GM12878 (cell line): ENCODE measurements around the gene ACTN3. TPM values are rescaled to one million over a fixed set of nuclear protein-coding genes. Genes with fewer than 3 reads are reported as not detected.
A peak's percentile ranks its signal among the peaks of the same experiment; 100 is the strongest.

Experiments
- ATAC-seq: fragments of 200-7000 bp; cut with Tn5 transposase; 3 replicates; pipeline ENCODE4 v1.9.1; 2020; ENCODE audit warnings: mild to moderate bottlenecking, moderate library complexity
- BruUV-seq: library from RNA; stranded (reverse); fragments of 400-500 nt; replicated peaks from 2 replicates; lab custom pipeline; 2021; lab: Mats Ljungman, UMichigan
- CTCF ChIA-PET: fragments of 300-600 bp; sonication (Branson Sonifier 250); formaldehyde crosslinking; extraction: SDS; loops from one replicate; lab custom pipeline; 2021; ENCODE audit warnings: inconsistent platforms; lab: Yijun Ruan, JAX
- POLR2A ChIA-PET: fragments of 350-600 bp; formaldehyde crosslinking; extraction: SDS; loops from one replicate; lab custom pipeline; 2021; ENCODE audit warnings: inconsistent platforms; lab: Charles Lee
- RAD21 ChIA-PET: fragments of 300-600 bp; sonication (Branson Sonifier 250); formaldehyde crosslinking; loops from one replicate; lab custom pipeline; 2023; ENCODE audit warnings: antibody characterized with exemption; ENCODE audit not compliant: unreplicated experiment; lab: Charles Lee
- SMC1A ChIA-PET: fragments of 300-600 bp; sonication (Branson Sonifier 250); formaldehyde crosslinking; loops from one replicate; lab custom pipeline; 2023; ENCODE audit not compliant: unreplicated experiment, uncharacterized antibody; lab: Charles Lee
- DNase-seq: peaks from one replicate; pipeline ENCODE4 v3.0.0-alpha.2; 2011; ENCODE audit warnings: low read depth, low spot score
- FAIRE-seq: peaks from 3 replicates; lab custom pipeline; 2011; peaks lifted over from hg19 to GRCh38; lab: Jason Lieb, UNC
- H2AFZ ChIP-seq: 2 replicates; pipeline ENCODE4 v1.6.0; 2011; ENCODE audit warnings: low read depth, low read length, control low read depth; ENCODE audit not compliant: control insufficient read depth
- H3K27ac ChIP-seq: 2 replicates; pipeline ENCODE4 v1.5.1; 2011; ENCODE audit warnings: control low read depth; ENCODE audit not compliant: control insufficient read depth, insufficient read depth
- H3K27me3 ChIP-seq, 2 experiments: replicated peaks in 1 of 2; 2 replicates each; pipeline versions ENCODE4 v1.6.0 to v1.6.1; 2011; ENCODE audit warnings: low read length in 1 of 2; ENCODE audit not compliant: control insufficient read depth in 2 of 2, insufficient read depth in 2 of 2
- H3K36me3 ChIP-seq, 2 experiments: 2 replicates each; pipeline ENCODE4 v1.5.1; 2011; ENCODE audit warnings: low read length in 1 of 2; ENCODE audit not compliant: control insufficient read depth in 2 of 2, insufficient read depth in 2 of 2
- H3K4me1 ChIP-seq: 2 replicates; pipeline ENCODE4 v1.6.1; 2011; ENCODE audit warnings: mild to moderate bottlenecking, low read length, moderate library complexity, mixed read lengths; ENCODE audit not compliant: control insufficient read depth, insufficient read depth
- H3K4me2 ChIP-seq: 2 replicates; pipeline ENCODE4 v1.6.0; 2011; ENCODE audit warnings: control low read depth; ENCODE audit not compliant: control insufficient read depth, insufficient read depth
- H3K4me3 ChIP-seq: fragments of 200-600 bp; sonication (generic); 2 replicates; pipeline ENCODE4 v1.5.1; 2016
- H3K79me2 ChIP-seq: 2 replicates; pipeline ENCODE4 v1.6.0; 2011; ENCODE audit warnings: low read length; ENCODE audit not compliant: control insufficient read depth, insufficient read depth
- H3K9ac ChIP-seq: 2 replicates; pipeline ENCODE4 v1.8.0; 2011; ENCODE audit warnings: low read length, control low read depth, mixed read lengths; ENCODE audit not compliant: control insufficient read depth, insufficient read depth
- H3K9me3 ChIP-seq: replicated peaks from 3 replicates; pipeline ENCODE4 v1.5.1; 2011; ENCODE audit warnings: mild to moderate bottlenecking, low read length; ENCODE audit not compliant: control insufficient read depth, insufficient read depth
- H4K20me1 ChIP-seq: 2 replicates; pipeline ENCODE4 v1.6.0; 2011; ENCODE audit not compliant: control insufficient read depth, insufficient read depth
- ATF3 ChIP-seq: IDR thresholded peaks from 2 replicates; pipeline ENCODE4 v1.6.1; 2011; ENCODE audit warnings: low read depth, mild to moderate bottlenecking, low read length, moderate library complexity, borderline replicate concordance; ENCODE audit errors: extremely low read depth
- BRCA1 ChIP-seq: IDR thresholded peaks from 2 replicates; pipeline ENCODE4 v1.6.1; 2011; ENCODE audit warnings: low read depth, low read length, improper control_type of control experiment
- CBFB ChIP-seq: IDR thresholded peaks from 2 replicates; pipeline ENCODE4 v1.6.1; 2016; ENCODE audit warnings: antibody characterized with exemption, low read depth
- CHD2 ChIP-seq: IDR thresholded peaks from 2 replicates; pipeline ENCODE4 v1.6.1; 2011; ENCODE audit warnings: low read depth, low read length, improper control_type of control experiment, borderline replicate concordance
- CHD4 ChIP-seq: fragments of 200-600 bp; sonication (generic); IDR thresholded peaks from 2 replicates; pipeline ENCODE4 v1.6.1; 2016; ENCODE audit warnings: mild to moderate bottlenecking
- DPF2 ChIP-seq: fragments of 450-650 bp; IDR thresholded peaks from 2 replicates; pipeline ENCODE4 v1.6.1; 2017; ENCODE audit warnings: mild to moderate bottlenecking
- EZH2 ChIP-seq: IDR thresholded peaks from 2 replicates; pipeline ENCODE4 v1.6.1; 2012; ENCODE audit warnings: low read depth, mild to moderate bottlenecking, control low read depth, inconsistent platforms, low read length, borderline replicate concordance; ENCODE audit not compliant: control insufficient read depth
- FOXK2 ChIP-seq: fragments of 450-650 bp; IDR thresholded peaks from 2 replicates; pipeline ENCODE4 v1.6.1; 2017; ENCODE audit warnings: mild to moderate bottlenecking, moderate library complexity
- HDAC2 ChIP-seq: fragments of 200-600 bp; sonication (generic); IDR thresholded peaks from 2 replicates; pipeline ENCODE4 v1.6.1; 2017
- HDGF ChIP-seq: fragments of 450-650 bp; IDR thresholded peaks from 2 replicates; pipeline ENCODE4 v1.6.1; 2016; ENCODE audit warnings: antibody characterized with exemption
- MTA3 ChIP-seq: IDR thresholded peaks from 2 replicates; pipeline ENCODE4 v1.6.1; 2012; ENCODE audit warnings: low read length, inconsistent platforms, borderline replicate concordance
- PAX8 ChIP-seq: fragments of 450-650 bp; IDR thresholded peaks from 2 replicates; pipeline ENCODE4 v1.6.1; 2017; ENCODE audit warnings: mild to moderate bottlenecking, moderate library complexity
- POLR2AphosphoS2 ChIP-seq: IDR thresholded peaks from 2 replicates; pipeline ENCODE4 v1.6.1; 2011; ENCODE audit warnings: low read depth, mild to moderate bottlenecking, low read length, improper control_type of control experiment, moderate library complexity
- POLR2AphosphoS5 ChIP-seq: IDR thresholded peaks from 2 replicates; pipeline ENCODE4 v1.6.1; 2011; ENCODE audit warnings: mild to moderate bottlenecking, low read length, inconsistent platforms
- POU2F2 ChIP-seq: IDR thresholded peaks from 3 replicates; pipeline ENCODE4 v1.6.1; 2011; ENCODE audit warnings: low read depth, mild to moderate bottlenecking, low read length, borderline replicate concordance
- RB1 ChIP-seq: fragments of 450-650 bp; formaldehyde crosslinking; IDR thresholded peaks from 2 replicates; pipeline ENCODE4 v1.6.1; 2017; ENCODE audit warnings: mild to moderate bottlenecking, borderline replicate concordance
- RCOR1 ChIP-seq: conservative IDR thresholded peaks from 2 replicates; pipeline ENCODE4 v1.6.1; 2012; ENCODE audit warnings: low read depth, low read length, improper control_type of control experiment
- SIN3A ChIP-seq: IDR thresholded peaks from 2 replicates; pipeline ENCODE4 v1.6.1; 2012; ENCODE audit warnings: low read depth, low read length, improper control_type of control experiment
- ZBTB11 ChIP-seq: fragments of 450-650 bp; formaldehyde crosslinking; IDR thresholded peaks from 2 replicates; pipeline ENCODE4 v1.5.0; 2022; ENCODE audit warnings: mild to moderate bottlenecking, missing genetic modification characterization
- WGBS: methylation state at CpG from one replicate; pipeline ENCODE4 v1.1.6; 2016; ENCODE audit warnings: low lambda C conversion rate; ENCODE audit not compliant: insufficient replicate concordance, insufficient coverage; ENCODE audit errors: missing lambda C conversion rate; 5-methylcytosine and 5-hydroxymethylcytosine counted together
- in situ Hi-C: fragments of 300-500 bp; cut with MboI; formaldehyde crosslinking; loops from 9 replicates; pipeline ENCODE4 v1.14.3; 2018; ENCODE audit warnings: mixed read lengths
- intact Hi-C: fragments of 100-400 bp; cut with micrococcal nuclease; formaldehyde crosslinking; loops from one replicate; pipeline ENCODE4 v1.14.2; 2022; ENCODE audit not compliant: unreplicated experiment
- polyA plus RNA-seq, 11 experiments: library from polyadenylated mRNA; depleted of rRNA in 4 of 11; unstranded in 6 of 11; stranded (reverse) in 5 of 11; fragments of >200 nt; fragmentation: Nextera tagmentation in 4 of 11; fragmentation: Illumina TruSeq in 1 of 11; extraction: Ambion mirVana in 4 of 11; extraction: Trizol in 1 of 11; gene quantifications; 1 replicate in 1 of 11; 2 replicates in 10 of 11; pipeline versions ENCODE4 v1.2.1 to v1.2.3, GENCODE V29; 2011 to 2016; ENCODE audit warnings: inconsistent platforms in 2 of 11, missing spikeins in 2 of 11, low read depth in 1 of 11
- total RNA-seq, 4 experiments: library from RNA; depleted of rRNA in 3 of 4; stranded (reverse); fragments of >200 nt in 3 of 4; fragmentation: Illumina TruSeq in 1 of 4; extraction: Trizol in 1 of 4; gene quantifications; 2 replicates each; pipeline versions ENCODE4 v1.2.1 to v1.2.3, GENCODE V29; 2013 to 2021
- TF ChIP-seq, protein P1 (sequence below): fragments of 450-650 bp; IDR thresholded peaks from 2 replicates; pipeline ENCODE4 v1.6.1; 2016; ENCODE audit warnings: mild to moderate bottlenecking

The ACTN3 gene
- total and polyA plus RNA-seq, 10 of the 15 experiments (the other 5 are each of a cell fraction or from before 2014, with no cell fraction given) = 0.06 to 0.67 (median 0.17) TPM; not detected in 3

DNA sequence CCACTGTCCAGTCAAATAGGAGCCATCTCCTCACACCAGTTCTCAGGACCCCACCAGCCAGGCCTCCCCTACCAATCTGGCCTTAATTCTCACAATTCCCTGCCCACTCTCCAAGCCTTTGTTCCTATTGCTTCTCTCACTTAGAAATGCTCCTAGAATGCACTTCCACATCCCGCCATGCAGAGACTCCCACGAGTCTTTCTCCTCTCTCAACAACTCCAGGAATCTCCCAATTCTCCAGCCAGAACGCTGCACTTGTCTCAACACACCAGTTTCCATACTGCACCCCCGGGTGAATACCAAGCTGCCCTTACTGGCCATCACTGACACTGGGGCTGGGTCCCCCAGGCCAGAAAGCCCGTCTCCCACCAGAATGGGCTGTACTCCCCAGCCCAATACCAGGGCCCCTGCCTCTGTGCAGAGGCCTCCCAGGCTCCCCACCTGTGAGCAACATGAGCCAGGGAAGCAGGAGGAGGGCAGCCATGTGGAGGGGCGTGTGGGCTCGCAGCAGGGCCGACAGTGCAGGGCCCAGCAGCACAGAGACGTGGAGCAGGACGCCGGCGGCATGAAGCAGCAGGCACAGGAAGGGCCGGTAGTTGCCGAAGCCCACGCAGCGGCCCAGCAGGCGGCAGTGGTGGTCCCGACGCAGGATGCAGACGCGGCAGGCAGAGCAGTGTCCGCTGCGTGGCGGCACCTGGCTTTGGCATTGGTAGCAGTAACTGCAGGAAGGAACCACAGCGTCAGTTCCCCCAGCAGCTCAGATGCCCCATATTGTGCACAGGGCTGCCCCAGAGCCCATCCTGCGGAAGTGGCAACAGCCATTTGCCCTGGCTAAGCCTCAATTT is 3.2 kb upstream of the ACTN3 start:
- peaks cover 2% of the 10 kb centered on the region for H3K79me2 ChIP-seq
- FAIRE-seq (peak; percentile 23), DNase-seq (peak; percentile 38), ATAC-seq (peak; percentile 65)
- intact Hi-C loops = no loop called here
- peak overlapping the region; percentile 9; the same call in 1 of the 2 replicates for H3K4me3 ChIP-seq
- ChIA-PET RAD21 (interaction anchor here (0.6 to 1.0 kb wide), 3 partner anchors 49 to 157 kb away, joined by 3 to 5 read pairs (median 3); partner anchors contain the start of genes CCDC87 and CCS), CTCF (interaction anchor here (0.6 to 4.3 kb wide), 3 partner anchors 95 to 135 kb away, joined by 3 to 32 read pairs (median 4); partner anchors contain the start of genes RBM4 and RBM4B), SMC1A (interaction anchor here (0.5 to 5.6 kb wide), 3 partner anchors 94 to 181 kb away, joined by 3 to 37 read pairs (median 4); partner anchors contain the start of gene RBM4B), POLR2A (interaction anchor here (3.0 to 4.0 kb wide), 2 partner anchors 77 to 134 kb away, joined by 13 to 26 read pairs; partner anchors contain the start of genes PELI3 and RBM4B)
- H3K9ac ChIP-seq = peak overlapping the region; percentile 54
- no TSS peak for BruUV-seq
- WGBS = 31% methylated on average over 19 of the region's 26 CpGs
- peak overlapping the region; percentile 67 for H2AFZ ChIP-seq
- in situ Hi-C loops = no loop called here
- H3K4me1 ChIP-seq = peaks cover 10% of the 10 kb centered on the region
- H3K36me3 ChIP-seq = peaks cover 0 to 3% of the 10 kb centered on the region in 2 experiments; a peak in 1 of 4 replicates
- no peaks in the 10 kb centered on the region for H4K20me1 ChIP-seq
- no peaks in the 10 kb centered on the region for H3K9me3 ChIP-seq
- H3K4me2 ChIP-seq = peak overlapping the region; percentile 82
- no peaks in the 10 kb centered on the region for H3K27me3 ChIP-seq
- H3K27ac ChIP-seq = no peak overlapping the region; the same call in 1 of the 2 replicates
- TF ChIP-seq PAX8 (no peak), ZBTB11 (CRISPR knock-in tag) (no peak), RB1 (no peak), DPF2 (no peak), MTA3 (no peak), RCOR1 (no peak), POLR2AphosphoS2 (no peak), FOXK2 (no peak), CHD2 (peak; percentile 46; the same call in 1 of the 2 replicates), ATF3 (no peak), BRCA1 (no peak), POLR2AphosphoS5 (no peak), CBFB (no peak), POU2F2 (no peak), HDGF (0 out of 2 replicates have a peak, but pooled peaks have one; percentile 54), SIN3A (0 out of 2 replicates have a peak, but pooled peaks have one; percentile 43), CHD4 (no peak), EZH2 (no peak), HDAC2 (no peak)
- TF ChIP-seq, protein P1, sequence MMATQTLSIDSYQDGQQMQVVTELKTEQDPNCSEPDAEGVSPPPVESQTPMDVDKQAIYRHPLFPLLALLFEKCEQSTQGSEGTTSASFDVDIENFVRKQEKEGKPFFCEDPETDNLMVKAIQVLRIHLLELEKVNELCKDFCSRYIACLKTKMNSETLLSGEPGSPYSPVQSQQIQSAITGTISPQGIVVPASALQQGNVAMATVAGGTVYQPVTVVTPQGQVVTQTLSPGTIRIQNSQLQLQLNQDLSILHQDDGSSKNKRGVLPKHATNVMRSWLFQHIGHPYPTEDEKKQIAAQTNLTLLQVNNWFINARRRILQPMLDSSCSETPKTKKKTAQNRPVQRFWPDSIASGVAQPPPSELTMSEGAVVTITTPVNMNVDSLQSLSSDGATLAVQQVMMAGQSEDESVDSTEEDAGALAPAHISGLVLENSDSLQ = no peak
